ENCODE measurements around the gene APOBEC3B.
"Not testable (repeated sequence)": the region's sequence is repeated elsewhere in the genome, so short reads cannot be mapped to it uniquely, and the experiment has no call there.

The APOBEC3B gene

GRCh38 chr22:38967451-38968450 lies 14.4 kb upstream of the APOBEC3B start:
- DNase-seq = peak; percentile 94

- DNase-seq = no peak
These were observed 13.3 kb upstream of the APOBEC3B start for GRCh38 chr22:38968801-38969200.

- DNase-seq = no peak
These were observed 11.6 kb upstream of the APOBEC3B start for GRCh38 chr22:38970551-38970950.

GRCh38 chr22:38971202-38971601 lies 10.9 kb upstream of the APOBEC3B start:
- DNase-seq = no peak

GRCh38 chr22:38971791-38972190 lies 10.4 kb upstream of the APOBEC3B start:
- DNase-seq = no peak

GRCh38 chr22:38972558-38972957 lies 9.6 kb upstream of the APOBEC3B start:
- no peak for DNase-seq

- no peak for DNase-seq
These were observed 8.6 kb upstream of the APOBEC3B start for GRCh38 chr22:38973289-38974169.

GRCh38 chr22:38974170-38974825 lies 7.8 kb upstream of the APOBEC3B start:
- DNase-seq = no peak

GRCh38 chr22:38974826-38975175 lies 7.3 kb upstream of the APOBEC3B start:
- DNase-seq = no peak

- DNase-seq = not testable (repeated sequence)
These were observed 4.9 kb upstream of the APOBEC3B start for GRCh38 chr22:38977289-38977688.

GRCh38 chr22:38980587-38980986 lies 1.6 kb upstream of the APOBEC3B start:
- not testable (repeated sequence) for DNase-seq

- DNase-seq = no peak
These were observed 849 bp upstream of the APOBEC3B start for GRCh38 chr22:38981005-38981991.

- DNase-seq = peak; percentile 55
These were observed 2.1 kb downstream of the APOBEC3B start for GRCh38 chr22:38984224-38984623.

- DNase-seq = not testable (repeated sequence)
These were observed 2.9 kb downstream of the APOBEC3B start for GRCh38 chr22:38984784-38985757.

GRCh38 chr22:38986629-38987028 lies 4.5 kb downstream of the APOBEC3B start:
- no peak for DNase-seq

- no peak for DNase-seq
These were observed 5.2 kb downstream of the APOBEC3B start for GRCh38 chr22:38987171-38987895.

- DNase-seq = no peak
These were observed 7.3 kb downstream of the APOBEC3B start for GRCh38 chr22:38989466-38989865.

- DNase-seq = not testable (repeated sequence)
These were observed 10.8 kb downstream of the APOBEC3B start for GRCh38 chr22:38992871-38993371.

- DNase-seq = peak; percentile 36
These were observed 14.0 kb downstream of the APOBEC3B start for GRCh38 chr22:38996105-38996504.

- DNase-seq = no peak
These were observed 15.4 kb downstream of the APOBEC3B start for GRCh38 chr22:38997518-38997917.
